ENCODE data around the gene SLC5A6. TPM values are rescaled to one million over a fixed set of nuclear protein-coding genes. Genes with fewer than 3 reads are reported as not detected.

The SLC5A6 gene
- polyA plus RNA-seq, 1 donor (not counting 4 experiments of a cell fraction or from before 2014, with no cell fraction given) = 60.4 TPM

DNA sequence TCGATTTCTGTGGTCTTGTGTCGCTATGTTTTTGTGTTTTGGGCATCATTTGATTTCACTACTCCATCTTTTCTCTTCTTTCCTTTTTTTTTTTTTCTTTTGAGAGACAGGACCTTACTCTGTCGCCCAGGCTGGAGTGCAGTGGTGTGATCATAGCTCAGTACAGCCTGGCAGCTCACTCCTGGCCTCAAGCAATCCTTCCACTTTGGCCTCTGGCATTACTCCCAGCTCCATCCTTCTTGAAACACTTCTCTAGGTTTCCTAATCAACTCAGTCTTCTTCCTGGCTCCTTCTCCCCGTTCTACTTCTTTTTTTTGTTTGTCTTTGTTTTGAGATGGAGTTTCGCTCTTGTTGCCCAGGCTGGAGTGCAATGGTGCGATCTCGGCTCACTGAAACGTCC lies 36.7 kb downstream of the SLC5A6 start:
- H3K79me2 ChIP-seq (ENCODE audit: control insufficient read depth, insufficient read depth, low read length) = no peaks in the 10 kb centered on the region
- H3K9me1 ChIP-seq (ENCODE audit: control insufficient read depth, extremely low read depth, insufficient read depth, low read length) = no peaks in the 10 kb centered on the region
- DNase-seq (ENCODE audit: low read depth, low spot score) (no peak), FAIRE-seq (no peak)
- H3K36me3 ChIP-seq (ENCODE audit: control insufficient read depth in 2 of 2, extremely low read depth in 1 of 2, insufficient read depth in 2 of 2, low read length in 2 of 2) = no peaks in the 10 kb centered on the region
- H3K4me2 ChIP-seq (ENCODE audit: control insufficient read depth, extremely low read depth, insufficient read depth, low read depth, low read length) = no peak overlapping the region
- peaks cover 21% of the 10 kb centered on the region for H3K27me3 ChIP-seq (ENCODE audit: control insufficient read depth, extremely low read depth, insufficient read depth, low read length)
- H3K4me3 ChIP-seq (ENCODE audit: control insufficient read depth in 2 of 3, extremely low read depth in 1 of 3, insufficient read depth in 2 of 3, low read depth in 1 of 3, low read length in 3 of 3) = no peak overlapping the region
- H4K20me1 ChIP-seq (ENCODE audit: control insufficient read depth, extremely low read depth, insufficient read depth, low read length) = no peaks in the 10 kb centered on the region
- no peaks in the 10 kb centered on the region for H3K9me3 ChIP-seq (ENCODE audit: control insufficient read depth, low read depth, low read length)
- no peak overlapping the region for H2AFZ ChIP-seq (ENCODE audit: control insufficient read depth, low read length)
- no peak overlapping the region for H3K27ac ChIP-seq (ENCODE audit: control insufficient read depth, insufficient read depth, low read length)
- TF ChIP-seq EZH2 (IDR thresholded peaks at IDR 0.05; ENCODE audit: low read length) = no peak
- TF ChIP-seq CTCF (optimal IDR thresholded peaks at IDR 0.05 in 1 of 3, IDR thresholded peaks at IDR 0.05 in 1 of 3, conservative IDR thresholded peaks at IDR 0.05 in 1 of 3; ENCODE audit: extremely low read depth in 1 of 3, insufficient read depth in 2 of 3, low read length in 3 of 3) = no peak
- no peaks in the 10 kb centered on the region for H3K4me1 ChIP-seq (ENCODE audit: control insufficient read depth, extremely low read depth, insufficient read depth, low read length)
- dilution Hi-C loops (cut with MboI; ENCODE audit: extremely low pct_ligation_motif_present, low sequenced_read_pairs) = no loop called here
- H3K9ac ChIP-seq (ENCODE audit: control insufficient read depth, extremely low read depth, insufficient read depth, low read length) = no peak overlapping the region

DNA sequence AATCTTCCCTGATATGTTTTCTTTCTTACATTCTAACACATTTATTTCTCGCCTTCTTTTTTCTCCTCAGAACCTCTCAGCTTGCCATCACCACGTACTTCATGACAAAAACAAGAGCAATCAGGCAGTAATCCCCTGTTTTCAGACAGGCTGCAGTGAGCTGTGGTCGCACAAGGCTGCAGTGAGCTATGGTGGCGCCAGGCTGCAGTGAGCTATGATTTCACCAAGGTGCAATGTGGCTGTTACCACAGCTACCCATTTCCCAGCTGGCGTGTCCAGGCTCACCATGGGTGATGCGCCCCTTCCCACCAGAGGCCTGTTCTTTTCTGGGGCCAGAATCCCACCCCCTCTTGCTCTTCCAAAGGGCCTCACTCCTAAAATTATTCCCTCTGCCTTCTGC lies 37.4 kb downstream of the SLC5A6 start:
- no peak overlapping the region for H2AFZ ChIP-seq (ENCODE audit: control insufficient read depth, low read length)
- H3K9ac ChIP-seq (ENCODE audit: control insufficient read depth, extremely low read depth, insufficient read depth, low read length) = no peak overlapping the region
- dilution Hi-C loops (cut with MboI; ENCODE audit: extremely low pct_ligation_motif_present, low sequenced_read_pairs) = no loop called here
- H3K27me3 ChIP-seq (ENCODE audit: control insufficient read depth, extremely low read depth, insufficient read depth, low read length) = peaks cover 24% of the 10 kb centered on the region
- DNase-seq (ENCODE audit: low read depth, low spot score) (no peak), FAIRE-seq (no peak)
- no peaks in the 10 kb centered on the region for H3K36me3 ChIP-seq (ENCODE audit: control insufficient read depth in 2 of 2, extremely low read depth in 1 of 2, insufficient read depth in 2 of 2, low read length in 2 of 2)
- TF ChIP-seq EZH2 (IDR thresholded peaks at IDR 0.05; ENCODE audit: low read length) (no peak), CTCF (optimal IDR thresholded peaks at IDR 0.05 in 1 of 3, IDR thresholded peaks at IDR 0.05 in 1 of 3, conservative IDR thresholded peaks at IDR 0.05 in 1 of 3; ENCODE audit: extremely low read depth in 1 of 3, insufficient read depth in 2 of 3, low read length in 3 of 3) (no peak)
- no peak overlapping the region for H3K27ac ChIP-seq (ENCODE audit: control insufficient read depth, insufficient read depth, low read length)
- H3K4me2 ChIP-seq (ENCODE audit: control insufficient read depth, extremely low read depth, insufficient read depth, low read depth, low read length) = no peak overlapping the region
- no peaks in the 10 kb centered on the region for H3K4me1 ChIP-seq (ENCODE audit: control insufficient read depth, extremely low read depth, insufficient read depth, low read length)
- no peak overlapping the region for H3K4me3 ChIP-seq (ENCODE audit: control insufficient read depth in 2 of 3, extremely low read depth in 1 of 3, insufficient read depth in 2 of 3, low read depth in 1 of 3, low read length in 3 of 3)
- H3K9me1 ChIP-seq (ENCODE audit: control insufficient read depth, extremely low read depth, insufficient read depth, low read length) = no peaks in the 10 kb centered on the region
- H4K20me1 ChIP-seq (ENCODE audit: control insufficient read depth, extremely low read depth, insufficient read depth, low read length) = no peaks in the 10 kb centered on the region
- H3K9me3 ChIP-seq (ENCODE audit: control insufficient read depth, low read depth, low read length) = no peaks in the 10 kb centered on the region
- no peaks in the 10 kb centered on the region for H3K79me2 ChIP-seq (ENCODE audit: control insufficient read depth, insufficient read depth, low read length)

Data from keratinocyte (primary cell).